OCI-LY3 (cell line): ENCODE results near the gene ZNF653.
"Not testable (repeated sequence)": the region's sequence is repeated elsewhere in the genome, so short reads cannot be mapped to it uniquely, and the experiment has no call there.

ENCODE experiments used
- H2AFZ ChIP-seq: fragments of 200-600, 300-600 bp; shearing (Covaris generic); 2 replicates; pipeline ENCODE4 v1.6.0; 2014; ENCODE audit warnings: antibody characterized with exemption, low read depth, low read length
- H3K27ac ChIP-seq: fragments of 200-600, 300-600 bp; sonication (generic); 2 replicates; pipeline ENCODE4 v1.5.1; 2014; ENCODE audit warnings: mild to moderate bottlenecking, low read length, moderate library complexity, mixed read lengths
- H3K27me3 ChIP-seq: fragments of 200-600, 300-600 bp; sonication (generic); 2 replicates; pipeline ENCODE4 v1.6.1; 2014; ENCODE audit warnings: low read depth, low read length, mixed read lengths
- H3K36me3 ChIP-seq: fragments of 200-600, 300-600 bp; sonication (generic); replicated peaks from 2 replicates; pipeline ENCODE3; 2014; ENCODE audit warnings: low read depth, low read length, mixed read lengths
- H3K4me1 ChIP-seq: fragments of 300-600, 200-600 bp; sonication (generic); 2 replicates; pipeline ENCODE4 v1.6.1; 2014; ENCODE audit warnings: low read length, mixed read lengths
- H3K4me2 ChIP-seq: fragments of 200-600, 300-600 bp; sonication (generic); 2 replicates; pipeline ENCODE4 v1.6.1; 2014; ENCODE audit warnings: low read length, mixed read lengths
- H3K4me3 ChIP-seq: fragments of 300-600, 200-600 bp; sonication (generic); 2 replicates; pipeline ENCODE4 v1.5.1; 2014; ENCODE audit warnings: antibody characterized with exemption, mild to moderate bottlenecking, low read length, moderate library complexity
- H3K79me2 ChIP-seq: fragments of 300-600, 200-600 bp; shearing (Covaris generic); 2 replicates; pipeline ENCODE4 v1.6.1; 2014; ENCODE audit warnings: mild to moderate bottlenecking, low read length, mixed read lengths
- H3K9ac ChIP-seq: fragments of 300-600, 200-600 bp; shearing (Covaris generic); 2 replicates; pipeline ENCODE4 v1.6.0; 2014; ENCODE audit warnings: mild to moderate bottlenecking, low read length, moderate library complexity
- H3K9me3 ChIP-seq: fragments of 200-600, 300-600 bp; shearing (Covaris generic); 2 replicates; pipeline ENCODE4 v1.6.1; 2014; ENCODE audit warnings: low read length, mixed read lengths; ENCODE audit not compliant: insufficient read depth
- H4K20me1 ChIP-seq: fragments of 200-600, 300-600 bp; sonication (generic); 2 replicates; pipeline ENCODE4 v1.6.1; 2016; ENCODE audit warnings: low read length, mixed read lengths; ENCODE audit not compliant: insufficient read depth
- CTCF ChIP-seq: fragments of 200-600, 300-600 bp; sonication (generic); IDR thresholded peaks from 2 replicates; pipeline ENCODE4 v1.5.1; 2014; ENCODE audit warnings: antibody characterized with exemption, low read length, low read depth
- EZH2phosphoT487 ChIP-seq: fragments of 200-600 bp; shearing (Covaris generic); IDR thresholded peaks from 2 replicates; pipeline ENCODE4 v1.6.1; 2018; ENCODE audit warnings: antibody characterized with exemption, mixed run types, low read depth

ZNF653 gene

DNA sequence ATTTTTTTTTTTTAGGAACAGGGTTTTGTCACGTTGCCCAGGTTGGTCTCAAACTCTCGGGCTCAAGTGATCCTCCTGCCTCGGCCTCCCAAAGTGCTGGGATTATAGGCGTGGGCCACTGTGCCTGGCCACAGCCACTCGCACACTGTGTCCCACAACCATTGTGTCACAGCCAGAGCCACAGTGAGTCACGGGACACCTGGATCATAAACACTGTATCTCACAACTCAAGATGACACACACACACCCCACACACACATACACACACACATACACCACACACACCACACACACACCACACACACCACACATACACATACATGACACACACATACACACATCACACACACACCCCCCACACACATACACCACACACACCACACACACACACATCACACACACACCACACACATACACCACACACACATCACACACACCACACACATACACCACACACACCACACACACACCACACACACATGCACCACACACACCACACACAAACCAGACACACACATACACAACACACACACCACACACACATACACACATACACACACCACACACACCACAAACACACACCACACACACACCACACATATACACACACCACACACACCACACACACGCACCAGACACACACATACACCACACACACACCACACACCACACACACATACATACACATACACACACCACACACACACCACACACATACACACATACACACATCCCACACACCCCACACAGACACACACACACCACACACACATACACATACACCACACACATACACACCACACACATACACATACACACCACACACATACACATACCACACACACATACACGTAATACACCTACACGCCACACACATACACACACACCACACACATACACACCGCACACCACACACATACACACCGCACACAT, 41.0 kb downstream of the ZNF653 start:
- Histone ChIP-seq H3K36me3 (no peaks in the 10 kb centered on the region), H3K4me2 (no peak overlapping the region), H3K9ac (no peak overlapping the region), H3K4me1 (no peaks in the 10 kb centered on the region), H3K4me3 (no peak overlapping the region), H3K27me3 (no peaks in the 10 kb centered on the region), H3K9me3 (no peaks in the 10 kb centered on the region), H3K27ac (no peak overlapping the region), H3K79me2 (no peaks in the 10 kb centered on the region), H4K20me1 (no peaks in the 10 kb centered on the region), H2AFZ (no peak overlapping the region)
- TF ChIP-seq EZH2phosphoT487: no peak
- TF ChIP-seq CTCF: no peak

GRCh38 chr19:11463391-11463790, 42.2 kb downstream of the ZNF653 start:
- no peak for TF ChIP-seq CTCF
- TF ChIP-seq EZH2phosphoT487: no peak
- H3K9me3 ChIP-seq: no peaks in the 10 kb centered on the region
- H3K36me3 ChIP-seq: no peaks in the 10 kb centered on the region
- peak overlapping the region; percentile 6; the same call in 1 of the 2 replicates for H2AFZ ChIP-seq
- H3K27ac ChIP-seq: no peak overlapping the region
- no peaks in the 10 kb centered on the region for H4K20me1 ChIP-seq
- 0 out of 2 replicates have a peak overlapping the region, but pooled peaks have one; percentile 7 for H3K4me2 ChIP-seq
- no peak overlapping the region for H3K4me3 ChIP-seq
- H3K9ac ChIP-seq: no peak overlapping the region
- H3K4me1 ChIP-seq: no peaks in the 10 kb centered on the region
- H3K79me2 ChIP-seq: no peaks in the 10 kb centered on the region
- H3K27me3 ChIP-seq: no peaks in the 10 kb centered on the region

DNA sequence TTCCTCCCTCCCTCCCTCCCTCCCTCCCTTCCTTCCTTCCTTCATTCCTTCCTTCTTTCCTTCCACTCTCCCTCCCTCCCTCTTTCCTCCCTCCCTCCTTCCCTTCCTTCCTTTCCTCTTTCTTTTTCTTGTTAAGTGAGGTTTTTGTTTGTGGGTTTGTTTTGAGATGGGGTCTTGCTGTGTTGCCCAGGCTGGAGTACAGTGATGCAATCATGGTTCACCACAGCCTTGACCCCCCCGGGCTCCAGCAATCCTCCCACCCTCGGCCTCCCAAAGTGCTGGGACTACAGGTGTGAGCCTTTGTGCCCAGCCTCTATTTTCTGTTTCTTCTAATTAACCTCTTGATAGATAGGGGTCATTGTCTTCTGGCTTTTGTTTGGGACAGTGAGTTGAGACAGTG, 44.2 kb downstream of the ZNF653 start:
- no peaks in the 10 kb centered on the region for H3K79me2 ChIP-seq
- H3K4me3 ChIP-seq: no peak overlapping the region
- H3K36me3 ChIP-seq: no peaks in the 10 kb centered on the region
- no peaks in the 10 kb centered on the region for H3K4me1 ChIP-seq
- no peak overlapping the region for H3K4me2 ChIP-seq
- TF ChIP-seq EZH2phosphoT487: no peak
- no peak for TF ChIP-seq CTCF
- H2AFZ ChIP-seq: no peak overlapping the region
- H3K27ac ChIP-seq: no peak overlapping the region
- no peaks in the 10 kb centered on the region for H3K9me3 ChIP-seq
- H3K27me3 ChIP-seq: no peaks in the 10 kb centered on the region
- H4K20me1 ChIP-seq: no peaks in the 10 kb centered on the region
- H3K9ac ChIP-seq: no peak overlapping the region

DNA sequence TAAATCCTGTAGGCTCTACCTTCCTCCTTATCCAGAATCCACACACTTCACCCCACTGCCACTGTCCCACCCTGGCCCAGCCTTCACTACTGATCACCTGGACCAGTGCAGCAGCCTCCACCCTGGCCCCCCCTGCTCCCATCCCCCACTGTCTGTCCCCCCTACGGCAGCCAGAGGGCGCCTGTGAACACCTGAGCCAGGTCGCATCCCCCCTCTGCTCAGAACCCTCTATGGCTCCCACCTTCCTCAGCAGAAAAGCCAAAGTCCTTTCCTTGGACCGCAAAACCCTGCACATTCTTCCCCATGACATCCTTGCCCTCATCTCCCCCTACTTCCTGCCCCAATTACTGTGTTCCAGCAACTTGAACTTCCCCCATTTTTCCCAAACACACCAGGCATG, 45.4 kb downstream of the ZNF653 start:
- no peak overlapping the region for H2AFZ ChIP-seq
- H3K4me1 ChIP-seq: no peaks in the 10 kb centered on the region
- H3K36me3 ChIP-seq: no peaks in the 10 kb centered on the region
- H3K27ac ChIP-seq: no peak overlapping the region
- no peak overlapping the region for H3K4me3 ChIP-seq
- no peak overlapping the region for H3K4me2 ChIP-seq
- no peaks in the 10 kb centered on the region for H4K20me1 ChIP-seq
- H3K27me3 ChIP-seq: no peaks in the 10 kb centered on the region
- no peaks in the 10 kb centered on the region for H3K9me3 ChIP-seq
- no peaks in the 10 kb centered on the region for H3K79me2 ChIP-seq
- no peak overlapping the region for H3K9ac ChIP-seq
- TF ChIP-seq EZH2phosphoT487: no peak
- TF ChIP-seq CTCF: peak; percentile 38; the same call in 1 of the 2 replicates

DNA sequence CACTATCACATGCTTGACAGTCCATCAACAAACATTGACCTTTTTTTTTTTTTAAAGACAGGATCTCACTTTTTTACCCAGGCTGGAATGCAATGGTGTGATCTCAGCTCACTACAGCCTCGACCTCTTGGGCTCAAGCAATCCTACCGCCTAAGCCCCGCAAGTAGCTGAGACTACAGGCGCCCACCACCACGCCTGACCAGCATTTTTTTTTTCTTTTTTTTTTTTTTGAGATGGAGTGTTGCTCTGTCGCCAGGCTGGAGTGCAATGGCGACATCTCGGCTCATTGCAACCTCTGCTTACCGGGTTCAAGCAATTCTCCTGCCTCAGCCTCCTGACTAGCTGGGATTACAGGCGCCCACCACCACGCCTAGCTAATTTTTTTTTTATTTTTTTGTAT, 46.7 kb downstream of the ZNF653 start:
- H3K79me2 ChIP-seq, H3K27me3 ChIP-seq, H3K4me1 ChIP-seq, H3K4me3 ChIP-seq, H3K36me3 ChIP-seq, H3K9me3 ChIP-seq, H3K4me2 ChIP-seq, H2AFZ ChIP-seq, H3K27ac ChIP-seq, H4K20me1 ChIP-seq, H3K9ac ChIP-seq: not testable (repeated sequence)
